Measurements from ENCODE around the gene SMARCD2.

DNA sequence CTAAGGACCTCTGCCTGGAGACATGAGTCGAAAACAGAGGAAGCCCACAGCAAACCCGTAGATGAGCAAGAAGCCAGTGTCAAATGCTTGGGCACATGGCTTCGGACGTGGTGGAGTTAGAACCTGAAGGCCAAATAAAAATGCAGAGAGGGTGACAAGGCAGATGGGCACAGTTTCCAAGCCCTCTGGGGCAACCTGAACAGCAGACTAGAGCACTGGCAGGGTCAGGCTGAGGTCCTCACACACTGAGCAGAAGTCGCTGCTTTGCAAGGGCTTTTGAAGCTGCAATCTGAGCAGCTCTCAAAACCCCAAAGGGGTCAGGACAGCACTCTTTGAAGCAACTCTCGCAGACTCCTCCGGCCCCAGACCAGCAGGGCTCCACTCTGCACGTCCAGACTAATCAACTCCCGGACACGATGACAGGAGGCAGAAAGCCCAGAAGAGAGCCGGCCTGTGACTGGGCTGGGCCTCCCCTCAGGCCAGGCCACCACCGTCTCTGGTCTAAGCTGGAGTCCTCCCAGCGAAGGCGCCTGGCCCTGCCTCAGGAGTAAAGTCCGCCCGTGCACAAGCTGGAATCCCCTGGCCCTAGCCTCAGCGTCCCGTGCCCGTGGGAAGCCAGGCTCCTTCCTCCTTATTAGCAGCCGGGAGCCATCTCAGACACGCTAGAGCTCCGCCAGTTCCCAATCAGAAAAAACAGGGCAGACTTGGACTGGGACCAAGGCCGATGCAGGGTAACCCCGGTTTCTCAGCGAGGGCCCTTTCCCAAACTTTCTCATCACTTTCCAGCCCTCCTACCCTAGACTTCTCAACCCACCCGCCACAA, 924 bp downstream of the SMARCD2 start:
- TF ChIP-seq EZH2 (optimal IDR thresholded peaks at IDR 0.05; ENCODE audit: low read depth, low read length): no peak
- TF ChIP-seq, protein P1, sequence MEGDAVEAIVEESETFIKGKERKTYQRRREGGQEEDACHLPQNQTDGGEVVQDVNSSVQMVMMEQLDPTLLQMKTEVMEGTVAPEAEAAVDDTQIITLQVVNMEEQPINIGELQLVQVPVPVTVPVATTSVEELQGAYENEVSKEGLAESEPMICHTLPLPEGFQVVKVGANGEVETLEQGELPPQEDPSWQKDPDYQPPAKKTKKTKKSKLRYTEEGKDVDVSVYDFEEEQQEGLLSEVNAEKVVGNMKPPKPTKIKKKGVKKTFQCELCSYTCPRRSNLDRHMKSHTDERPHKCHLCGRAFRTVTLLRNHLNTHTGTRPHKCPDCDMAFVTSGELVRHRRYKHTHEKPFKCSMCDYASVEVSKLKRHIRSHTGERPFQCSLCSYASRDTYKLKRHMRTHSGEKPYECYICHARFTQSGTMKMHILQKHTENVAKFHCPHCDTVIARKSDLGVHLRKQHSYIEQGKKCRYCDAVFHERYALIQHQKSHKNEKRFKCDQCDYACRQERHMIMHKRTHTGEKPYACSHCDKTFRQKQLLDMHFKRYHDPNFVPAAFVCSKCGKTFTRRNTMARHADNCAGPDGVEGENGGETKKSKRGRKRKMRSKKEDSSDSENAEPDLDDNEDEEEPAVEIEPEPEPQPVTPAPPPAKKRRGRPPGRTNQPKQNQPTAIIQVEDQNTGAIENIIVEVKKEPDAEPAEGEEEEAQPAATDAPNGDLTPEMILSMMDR (IDR thresholded peaks at IDR 0.05; ENCODE audit: low read length): no peak
